NB4 (cell line): Measurements from ENCODE around the gene COA1.
"Not testable (repeated sequence)": the region's sequence is repeated elsewhere in the genome, so short reads cannot be mapped to it uniquely, and the experiment has no call there.

Experiments used
- DNase-seq: peaks from one replicate; pipeline ENCODE4 v3.0.0; 2010; ENCODE audit warnings: low read depth
- H3K4me3 ChIP-seq: one replicate; pipeline ENCODE4 v1.5.1; 2011; ENCODE audit warnings: mild to moderate bottlenecking, low read depth, low read length, moderate library complexity
- MYC ChIP-seq: IDR thresholded peaks from 2 replicates; pipeline ENCODE4 v1.6.1; 2011; ENCODE audit warnings: low read depth, low read length
- POLR2A ChIP-seq: IDR thresholded peaks from 2 replicates; pipeline ENCODE4 v1.6.1; 2011; ENCODE audit warnings: mild to moderate bottlenecking; ENCODE audit not compliant: insufficient read length; ENCODE audit errors: extremely low read depth
- TF ChIP-seq, protein P1 (sequence below): IDR thresholded peaks from 2 replicates; pipeline ENCODE4 v1.6.1; 2011; ENCODE audit warnings: low read depth, low read length
- TF ChIP-seq, protein P2 (sequence below): IDR thresholded peaks from one replicate; pipeline ENCODE4 v1.5.1; 2012; ENCODE audit warnings: low read depth, low read length

COA1 gene

DNA sequence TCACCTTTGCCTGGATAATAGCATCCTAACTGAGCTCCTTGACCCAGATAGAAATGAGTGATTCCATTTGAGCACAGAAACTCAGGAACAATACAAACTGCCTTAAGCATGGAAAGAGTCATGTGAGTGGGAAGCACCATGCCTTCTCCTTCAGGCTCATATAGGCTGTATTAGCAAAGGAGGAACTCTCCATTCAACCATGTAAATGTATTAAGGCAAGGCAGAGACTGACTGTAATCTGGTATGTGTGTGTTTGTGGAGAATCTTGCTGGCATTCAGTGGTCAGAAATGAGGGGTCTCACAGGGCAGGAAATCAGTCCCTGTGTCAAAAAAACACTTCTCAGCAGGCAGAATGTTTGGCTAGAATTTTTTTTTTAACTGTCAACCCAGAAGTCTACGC lies 40.2 kb downstream of the COA1 start:
- no peak for DNase-seq
- no peak overlapping the region for H3K4me3 ChIP-seq
- no peak for TF ChIP-seq POLR2A
- TF ChIP-seq, protein P1, sequence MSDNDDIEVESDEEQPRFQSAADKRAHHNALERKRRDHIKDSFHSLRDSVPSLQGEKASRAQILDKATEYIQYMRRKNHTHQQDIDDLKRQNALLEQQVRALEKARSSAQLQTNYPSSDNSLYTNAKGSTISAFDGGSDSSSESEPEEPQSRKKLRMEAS, result no peak
- no peak for TF ChIP-seq MYC
- TF ChIP-seq, protein P2, sequence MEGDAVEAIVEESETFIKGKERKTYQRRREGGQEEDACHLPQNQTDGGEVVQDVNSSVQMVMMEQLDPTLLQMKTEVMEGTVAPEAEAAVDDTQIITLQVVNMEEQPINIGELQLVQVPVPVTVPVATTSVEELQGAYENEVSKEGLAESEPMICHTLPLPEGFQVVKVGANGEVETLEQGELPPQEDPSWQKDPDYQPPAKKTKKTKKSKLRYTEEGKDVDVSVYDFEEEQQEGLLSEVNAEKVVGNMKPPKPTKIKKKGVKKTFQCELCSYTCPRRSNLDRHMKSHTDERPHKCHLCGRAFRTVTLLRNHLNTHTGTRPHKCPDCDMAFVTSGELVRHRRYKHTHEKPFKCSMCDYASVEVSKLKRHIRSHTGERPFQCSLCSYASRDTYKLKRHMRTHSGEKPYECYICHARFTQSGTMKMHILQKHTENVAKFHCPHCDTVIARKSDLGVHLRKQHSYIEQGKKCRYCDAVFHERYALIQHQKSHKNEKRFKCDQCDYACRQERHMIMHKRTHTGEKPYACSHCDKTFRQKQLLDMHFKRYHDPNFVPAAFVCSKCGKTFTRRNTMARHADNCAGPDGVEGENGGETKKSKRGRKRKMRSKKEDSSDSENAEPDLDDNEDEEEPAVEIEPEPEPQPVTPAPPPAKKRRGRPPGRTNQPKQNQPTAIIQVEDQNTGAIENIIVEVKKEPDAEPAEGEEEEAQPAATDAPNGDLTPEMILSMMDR, result no peak

DNA sequence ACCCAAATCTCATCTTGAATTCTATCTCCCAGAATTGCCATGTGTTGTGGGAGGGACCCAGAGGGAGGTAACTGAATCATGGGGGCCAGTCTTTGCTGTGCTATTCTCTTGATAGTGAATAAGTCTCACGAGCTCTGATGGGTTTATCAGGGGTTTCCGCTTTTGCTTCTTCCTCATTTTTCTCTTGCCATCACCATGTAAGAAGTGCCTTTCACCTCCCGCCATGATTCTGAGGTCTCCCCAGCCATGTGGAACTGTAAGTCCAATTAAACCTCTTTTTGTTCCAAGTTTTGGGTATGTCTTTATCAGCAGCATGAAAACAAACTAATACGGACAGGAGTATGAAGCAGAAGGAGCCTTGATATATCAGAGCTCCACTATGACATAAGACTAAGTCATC lies 41.5 kb downstream of the COA1 start:
- H3K4me3 ChIP-seq, DNase-seq: not testable (repeated sequence)

DNA sequence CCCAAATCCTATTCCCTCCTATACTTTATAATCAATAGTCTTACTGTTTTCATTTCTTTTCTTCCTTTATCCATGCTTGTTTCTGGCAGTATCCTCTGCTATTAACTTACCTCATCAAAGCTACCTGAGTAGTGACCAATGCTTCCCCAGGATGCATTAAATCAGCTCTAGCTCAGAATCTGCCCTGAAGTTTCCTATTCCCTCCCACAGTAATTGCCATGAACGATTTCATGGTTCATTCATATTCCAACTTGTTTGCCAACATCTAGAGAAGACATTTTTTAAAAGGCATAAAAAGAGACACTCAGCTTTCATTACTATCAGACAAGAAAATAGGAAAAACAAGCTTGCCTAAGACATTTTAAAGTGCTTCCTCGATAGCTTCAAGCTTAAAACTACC lies 42.3 kb downstream of the COA1 start:
- DNase-seq, result no peak
- TF ChIP-seq MYC, result no peak
- TF ChIP-seq, protein P2, result no peak
- TF ChIP-seq, protein P1, result no peak
- no peak for TF ChIP-seq POLR2A

DNA sequence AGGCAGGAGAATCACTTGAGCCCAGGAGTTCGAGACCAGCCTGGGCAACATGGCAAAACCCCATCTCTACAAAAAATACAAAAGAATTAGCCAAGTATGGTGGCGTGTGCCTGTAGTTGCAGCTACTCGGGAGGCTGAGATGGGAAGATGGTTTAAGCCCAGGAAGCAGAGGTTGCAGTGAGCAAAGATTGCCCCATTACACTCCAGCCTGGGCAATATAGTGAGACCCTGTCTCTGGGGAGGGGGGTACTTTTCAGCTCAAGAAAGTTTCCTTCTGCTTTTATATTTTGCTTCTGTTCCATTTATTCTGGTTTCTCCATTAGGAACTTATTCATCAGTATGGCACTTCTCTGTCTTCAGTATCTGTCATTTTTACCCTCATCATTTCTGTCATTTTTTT lies 48.6 kb downstream of the COA1 start:
- no peak for DNase-seq
- H3K4me3 ChIP-seq, result no peak overlapping the region
- TF ChIP-seq, protein P2, result no peak
- TF ChIP-seq MYC, result no peak
- TF ChIP-seq POLR2A, result no peak
- TF ChIP-seq, protein P1, result no peak

More for the DNA sequence above, 42.3 kb downstream of the COA1 start:
- no peak overlapping the region for H3K4me3 ChIP-seq

DNA sequence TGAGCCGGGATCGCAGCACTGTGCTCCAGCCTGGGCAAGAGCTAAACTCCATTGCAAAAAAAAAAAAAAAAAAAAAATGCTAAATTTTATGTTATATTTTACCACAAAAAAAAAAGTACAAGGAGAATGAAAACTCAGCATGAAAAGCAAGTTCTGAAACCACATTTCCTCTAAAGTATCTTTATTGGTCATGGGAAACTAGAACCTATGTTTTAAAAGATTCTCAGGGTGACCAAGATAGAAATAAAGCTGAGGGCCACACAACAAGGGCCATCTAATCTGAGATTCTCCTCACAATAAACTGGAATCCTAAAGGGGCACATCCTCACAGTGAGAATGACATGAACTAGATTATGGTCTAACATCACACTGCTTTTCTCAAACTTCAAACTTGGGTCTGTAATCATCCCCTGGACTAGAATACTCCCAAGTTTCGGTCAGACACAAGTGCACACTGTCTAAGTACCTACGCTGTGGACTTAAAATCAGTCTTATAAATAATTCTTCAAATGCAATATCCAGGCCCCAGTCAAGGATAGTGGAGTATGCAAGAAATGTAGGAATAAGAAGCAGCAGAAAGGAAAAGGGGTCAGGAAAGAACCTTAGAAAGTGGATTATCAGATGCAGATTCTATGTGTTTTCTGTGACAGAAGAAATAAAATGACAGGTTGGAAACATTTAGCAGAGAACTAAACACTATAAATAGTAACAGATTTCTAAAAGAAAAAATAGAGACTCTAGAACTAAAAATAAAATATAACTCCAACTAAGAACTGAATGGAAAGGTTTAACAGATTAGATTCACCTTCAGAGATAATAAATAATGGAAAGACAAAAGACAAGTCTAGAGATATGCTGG lies 49.9 kb downstream of the COA1 start:
- no peak for DNase-seq
- TF ChIP-seq, protein P2, result no peak
- TF ChIP-seq, protein P1, result no peak
- no peak for TF ChIP-seq MYC
- no peak for TF ChIP-seq POLR2A
- H3K4me3 ChIP-seq, result no peak overlapping the region

DNA sequence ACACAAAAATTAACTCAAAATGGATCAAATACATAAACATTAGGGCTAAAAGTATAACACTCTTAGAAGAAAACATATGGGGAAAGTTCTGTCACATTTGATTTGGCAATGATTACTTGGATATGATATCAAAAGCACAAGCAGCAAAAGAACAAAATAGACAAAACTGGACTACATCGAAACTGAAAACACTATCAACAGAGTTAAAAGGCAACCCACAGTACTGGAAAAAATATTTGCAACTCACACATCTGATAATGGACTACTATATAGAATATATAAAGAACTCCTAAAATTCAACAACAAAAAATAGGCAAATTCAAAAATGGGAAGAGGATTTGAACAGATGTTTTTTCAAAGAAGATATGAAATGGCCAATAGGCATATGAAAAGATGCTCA lies 51.0 kb downstream of the COA1 start:
- DNase-seq, result no peak
- no peak overlapping the region for H3K4me3 ChIP-seq
- TF ChIP-seq MYC (no peak), POLR2A (no peak)
- TF ChIP-seq, protein P1, result no peak
- TF ChIP-seq, protein P2, result no peak
